Loucy (cell line): ENCODE data around the gene DLGAP1.

Experiments
- CTCF ChIP-seq: fragments of 200-600 bp; sonication (generic); conservative IDR thresholded peaks from 2 replicates; pipeline ENCODE4 v1.5.1; 2014; ENCODE audit warnings: mild to moderate bottlenecking, antibody characterized with exemption, low read length
- EZH2phosphoT487 ChIP-seq: fragments of 200-600 bp; IDR thresholded peaks from 2 replicates; pipeline ENCODE4 v1.6.1; 2018; ENCODE audit warnings: antibody characterized with exemption, mild to moderate bottlenecking, moderate library complexity, borderline replicate concordance

- TF ChIP-seq CTCF, result no peak
- no peak for TF ChIP-seq EZH2phosphoT487
These were observed 901.0 kb downstream of the DLGAP1 start for GRCh38 chr18:3554091-3554601.
